NB4 (cell line): ENCODE measurements around the gene PAPPA2.

Experiments
- DNase-seq: peaks from one replicate; pipeline ENCODE4 v3.0.0; 2010; ENCODE audit warnings: low read depth
- H3K4me3 ChIP-seq: one replicate; pipeline ENCODE4 v1.5.1; 2011; ENCODE audit warnings: mild to moderate bottlenecking, low read depth, low read length, moderate library complexity
- MYC ChIP-seq: IDR thresholded peaks from 2 replicates; pipeline ENCODE4 v1.6.1; 2011; ENCODE audit warnings: low read depth, low read length
- POLR2A ChIP-seq: IDR thresholded peaks from 2 replicates; pipeline ENCODE4 v1.6.1; 2011; ENCODE audit warnings: mild to moderate bottlenecking; ENCODE audit not compliant: insufficient read length; ENCODE audit errors: extremely low read depth
- TF ChIP-seq, protein P1 (sequence below): IDR thresholded peaks from 2 replicates; pipeline ENCODE4 v1.6.1; 2011; ENCODE audit warnings: low read depth, low read length
- TF ChIP-seq, protein P2 (sequence below): IDR thresholded peaks from one replicate; pipeline ENCODE4 v1.5.1; 2012; ENCODE audit warnings: low read depth, low read length

Gene PAPPA2

DNA sequence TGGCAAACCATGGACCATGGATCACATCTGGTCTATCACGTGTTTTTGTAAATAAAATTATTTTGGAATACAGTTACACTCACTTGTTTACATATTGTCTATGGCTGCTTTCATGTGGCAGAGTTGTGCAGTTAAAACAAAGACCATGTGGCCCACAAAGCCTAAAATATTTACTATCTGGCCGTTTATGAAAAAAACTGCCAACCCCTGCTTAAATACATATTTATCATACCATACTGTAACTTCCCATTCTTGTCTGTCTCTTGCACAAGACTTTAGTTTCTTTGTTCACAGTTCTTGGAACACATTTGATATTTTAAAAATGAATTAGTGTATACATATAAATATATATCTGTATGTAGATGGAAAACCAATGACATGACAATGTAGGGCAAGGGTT, 141.5 kb downstream of the PAPPA2 start:
- H3K4me3 ChIP-seq, result no peak overlapping the region
- no peak for DNase-seq
- TF ChIP-seq MYC, result no peak
- TF ChIP-seq POLR2A, result no peak
- TF ChIP-seq, protein P1, sequence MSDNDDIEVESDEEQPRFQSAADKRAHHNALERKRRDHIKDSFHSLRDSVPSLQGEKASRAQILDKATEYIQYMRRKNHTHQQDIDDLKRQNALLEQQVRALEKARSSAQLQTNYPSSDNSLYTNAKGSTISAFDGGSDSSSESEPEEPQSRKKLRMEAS, result no peak
- TF ChIP-seq, protein P2, sequence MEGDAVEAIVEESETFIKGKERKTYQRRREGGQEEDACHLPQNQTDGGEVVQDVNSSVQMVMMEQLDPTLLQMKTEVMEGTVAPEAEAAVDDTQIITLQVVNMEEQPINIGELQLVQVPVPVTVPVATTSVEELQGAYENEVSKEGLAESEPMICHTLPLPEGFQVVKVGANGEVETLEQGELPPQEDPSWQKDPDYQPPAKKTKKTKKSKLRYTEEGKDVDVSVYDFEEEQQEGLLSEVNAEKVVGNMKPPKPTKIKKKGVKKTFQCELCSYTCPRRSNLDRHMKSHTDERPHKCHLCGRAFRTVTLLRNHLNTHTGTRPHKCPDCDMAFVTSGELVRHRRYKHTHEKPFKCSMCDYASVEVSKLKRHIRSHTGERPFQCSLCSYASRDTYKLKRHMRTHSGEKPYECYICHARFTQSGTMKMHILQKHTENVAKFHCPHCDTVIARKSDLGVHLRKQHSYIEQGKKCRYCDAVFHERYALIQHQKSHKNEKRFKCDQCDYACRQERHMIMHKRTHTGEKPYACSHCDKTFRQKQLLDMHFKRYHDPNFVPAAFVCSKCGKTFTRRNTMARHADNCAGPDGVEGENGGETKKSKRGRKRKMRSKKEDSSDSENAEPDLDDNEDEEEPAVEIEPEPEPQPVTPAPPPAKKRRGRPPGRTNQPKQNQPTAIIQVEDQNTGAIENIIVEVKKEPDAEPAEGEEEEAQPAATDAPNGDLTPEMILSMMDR, result no peak

DNA sequence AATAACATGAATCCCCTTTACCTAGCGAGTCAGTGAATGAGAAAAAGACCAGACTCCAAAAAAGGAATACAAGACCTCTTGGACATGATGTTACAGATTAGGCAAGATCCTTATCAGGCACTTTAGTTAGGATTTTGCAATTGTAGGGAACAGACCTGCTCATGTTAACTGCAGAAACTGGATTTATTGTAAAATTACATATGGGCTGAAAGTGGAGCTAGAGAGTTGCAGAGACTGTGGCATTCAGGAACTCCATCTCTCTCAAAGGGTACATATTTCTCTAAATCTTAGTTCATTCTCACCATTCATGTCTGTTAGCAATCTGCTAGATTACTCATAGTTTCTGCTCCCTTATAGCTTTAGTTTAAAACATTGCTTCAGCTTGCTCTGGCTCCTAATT, 142.2 kb downstream of the PAPPA2 start:
- no peak overlapping the region for H3K4me3 ChIP-seq
- DNase-seq, result no peak
- TF ChIP-seq, protein P1, result no peak
- TF ChIP-seq MYC (no peak), POLR2A (no peak)
- TF ChIP-seq, protein P2, result no peak

DNA sequence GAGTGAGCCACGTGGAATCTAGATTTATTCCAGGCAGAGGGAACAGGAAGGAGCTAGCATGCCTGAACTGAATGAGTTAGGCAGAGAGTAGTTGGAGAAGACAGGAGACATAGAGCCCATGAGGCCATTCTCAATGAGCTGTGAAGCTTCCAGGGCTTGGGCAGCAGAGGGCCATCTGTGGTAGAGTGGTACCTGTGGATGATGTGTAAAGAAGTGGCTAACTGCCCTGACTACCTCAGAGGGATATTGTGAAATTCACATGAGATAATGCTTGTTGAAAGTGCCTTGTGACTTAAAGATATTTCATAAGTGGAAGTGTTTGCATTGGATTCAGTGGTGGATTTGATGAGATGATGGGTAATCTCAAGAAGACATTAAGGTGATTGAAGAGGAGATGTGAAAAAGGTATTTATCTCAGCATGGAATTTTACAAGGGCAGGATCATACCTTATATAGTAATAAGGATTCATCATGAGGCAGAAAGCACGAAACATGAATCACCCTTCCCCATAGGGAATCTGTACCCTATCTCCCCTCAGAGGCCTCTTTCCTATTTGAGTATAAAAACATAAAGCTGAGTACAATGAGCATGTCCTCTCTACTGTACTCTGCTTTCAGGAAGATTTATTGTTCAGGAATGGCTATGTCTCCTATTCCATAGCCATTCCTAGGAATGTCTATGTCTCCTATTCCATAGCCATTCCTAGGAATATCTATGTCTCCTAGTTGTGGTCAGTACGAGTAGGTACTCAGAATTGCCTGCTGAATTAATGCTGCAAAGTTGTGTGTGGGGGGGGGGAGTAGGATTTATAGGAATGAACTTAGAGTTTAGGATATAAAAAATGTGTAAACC, 146.8 kb downstream of the PAPPA2 start:
- TF ChIP-seq POLR2A (no peak), MYC (no peak)
- TF ChIP-seq, protein P2, result no peak
- TF ChIP-seq, protein P1, result no peak
- H3K4me3 ChIP-seq, result no peak overlapping the region
- no peak for DNase-seq

DNA sequence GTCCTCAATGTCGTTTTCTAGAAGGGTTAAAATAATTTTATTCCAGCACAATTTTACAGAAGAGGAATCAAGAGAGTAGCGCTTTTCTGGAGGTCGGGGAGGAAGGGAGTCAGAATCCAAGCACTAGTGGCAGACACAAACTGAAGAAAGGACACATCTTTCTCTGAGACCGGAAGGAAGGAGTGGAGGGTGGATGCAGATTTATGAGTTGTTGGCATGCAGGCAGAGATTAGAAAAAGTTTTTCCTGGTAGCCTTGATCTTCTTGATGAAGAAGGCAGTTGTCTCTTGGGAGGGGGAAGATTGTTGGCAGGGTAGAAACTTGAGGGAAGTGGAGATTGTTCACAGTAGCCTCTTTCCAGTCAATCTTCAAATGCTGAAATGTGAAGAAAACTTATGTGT, 149.8 kb downstream of the PAPPA2 start:
- TF ChIP-seq, protein P1, result no peak
- no peak for TF ChIP-seq POLR2A
- TF ChIP-seq, protein P2, result no peak
- TF ChIP-seq MYC, result no peak
- DNase-seq, result no peak
- H3K4me3 ChIP-seq, result no peak overlapping the region

DNA sequence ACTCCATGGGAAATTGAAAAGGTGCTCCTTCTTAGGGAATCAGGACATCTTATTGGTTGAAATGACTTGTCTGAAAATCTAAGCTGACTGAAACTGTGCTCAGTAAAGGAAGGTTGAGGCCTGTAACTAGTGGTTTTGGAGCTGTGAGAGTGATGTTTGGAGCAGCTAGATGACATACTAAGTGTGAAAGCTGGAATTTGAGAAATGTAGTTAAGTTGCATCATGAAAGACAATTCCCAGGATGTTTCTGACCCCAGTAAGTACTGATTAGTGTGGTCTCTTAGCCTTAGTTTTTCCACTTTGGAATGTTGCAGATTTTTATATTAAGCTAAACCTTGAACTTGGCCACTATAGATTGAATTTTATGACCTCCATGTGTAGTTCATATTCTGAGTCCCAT, 154.9 kb downstream of the PAPPA2 start:
- DNase-seq, result no peak

More for the DNA sequence above, 154.9 kb downstream of the PAPPA2 start:
- TF ChIP-seq MYC (no peak), POLR2A (no peak)
- TF ChIP-seq, protein P2, result no peak
- TF ChIP-seq, protein P1, result no peak
- H3K4me3 ChIP-seq, result no peak overlapping the region
